ENCODE results near the gene TACR1. TPM values are rescaled to one million over a fixed set of nuclear protein-coding genes. Genes with fewer than 3 reads are reported as not detected.
"Not testable (repeated sequence)": the region's sequence is repeated elsewhere in the genome, so short reads cannot be mapped to it uniquely, and the experiment has no call there.

The TACR1 gene
- total and polyA plus RNA-seq, 2 of the 8 experiments (the other 6 are each of a cell fraction or from before 2014, with no cell fraction given), result 0.09 to 0.37 TPM

DNA sequence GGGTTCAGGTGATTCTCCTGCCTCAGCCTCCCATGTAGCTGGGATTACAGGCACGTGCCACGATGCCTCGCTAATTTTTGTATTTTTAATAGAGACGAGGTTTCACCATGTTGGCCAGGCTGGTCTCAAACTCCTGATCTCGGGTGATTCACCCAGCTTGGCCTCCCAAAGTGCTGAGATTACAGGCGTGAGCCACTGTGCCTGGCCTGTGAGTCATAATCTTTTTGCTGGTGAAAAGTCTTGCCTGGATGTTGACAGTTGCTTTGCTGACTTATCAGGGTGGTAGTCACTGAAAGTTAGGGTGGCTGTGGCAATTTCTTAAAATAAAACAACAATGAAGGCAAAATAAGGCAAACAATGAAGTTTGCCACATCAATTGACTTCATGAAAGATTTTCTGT, 49.3 kb upstream of the TACR1 start:
- H3K27me3 ChIP-seq (replicated peaks in 1 of 4; ENCODE audit: control insufficient read depth in 3 of 4, extremely low read depth in 1 of 4, insufficient read depth in 3 of 4, low read length in 3 of 4); H2BK12ac ChIP-seq (ENCODE audit: low read depth, low read length); H4K20me1 ChIP-seq (replicated peaks in 1 of 2; ENCODE audit: control insufficient read depth in 1 of 2, insufficient read depth in 2 of 2, low read length in 2 of 2); DNase-seq (ENCODE audit: low read depth in 1 of 2, low spot score in 2 of 2); H3K79me2 ChIP-seq (ENCODE audit: control insufficient read depth in 1 of 2, insufficient read depth in 2 of 2, low read length in 2 of 2); H3K4me2 ChIP-seq (ENCODE audit: insufficient read depth in 1 of 2, low read depth in 2 of 2, low read length in 2 of 2); H2BK5ac ChIP-seq (ENCODE audit: low read depth, low read length); H3K14ac ChIP-seq (ENCODE audit: insufficient read length); H2BK120ac ChIP-seq (replicated peaks; ENCODE audit: low read depth, low read length); CTCF ChIA-PET (ENCODE audit: partially characterized antibody); H2BK20ac ChIP-seq (ENCODE audit: low read length); H3K9me3 ChIP-seq (ENCODE audit: insufficient read depth in 2 of 2, low read depth in 1 of 2, low read length in 1 of 2); H3K9ac ChIP-seq (replicated peaks in 1 of 4; ENCODE audit: extremely low read depth in 1 of 4, low read depth in 3 of 4, low read length in 3 of 4); FAIRE-seq; H3K23ac ChIP-seq (ENCODE audit: insufficient read length); H2AK5ac ChIP-seq (ENCODE audit: low read depth, low read length); H3K36me3 ChIP-seq (ENCODE audit: control insufficient read depth in 2 of 4, insufficient read depth in 4 of 4, low read length in 3 of 4); H2AFZ ChIP-seq (ENCODE audit: low read length); H3K27ac ChIP-seq (ENCODE audit: low read depth, low read length); H4K91ac ChIP-seq (replicated peaks; ENCODE audit: insufficient read length, low read length); H3K4me1 ChIP-seq (replicated peaks in 1 of 4; ENCODE audit: control insufficient read depth in 3 of 4, insufficient read depth in 4 of 4, low read length in 3 of 4); H4K8ac ChIP-seq (ENCODE audit: extremely low read depth, insufficient read depth, low read length); H3K4ac ChIP-seq (replicated peaks; ENCODE audit: insufficient read length, low read depth, low read length); POLR2A ChIA-PET (ENCODE audit: partially characterized antibody); H3K79me1 ChIP-seq (ENCODE audit: low read depth, low read length); H3K18ac ChIP-seq (ENCODE audit: extremely low read depth, low read length); H4K5ac ChIP-seq (ENCODE audit: insufficient read length, low read depth, low read length); H3K56ac ChIP-seq (replicated peaks; ENCODE audit: insufficient read length, low read depth, low read length); H3K4me3 ChIP-seq (ENCODE audit: extremely low read depth in 1 of 4, insufficient read depth in 2 of 4, low read depth in 3 of 4, low read length in 4 of 4); H2BK15ac ChIP-seq (ENCODE audit: low read length); H3K23me2 ChIP-seq (ENCODE audit: low read depth, low read length): not testable (repeated sequence)
- 74% methylated on average over 6 of the region's 6 CpGs; no CpG with 5 or more reads in 1 of the 2 experiments for WGBS, 2 experiments (ENCODE audit: extremely low coverage in 1 of 2, insufficient coverage in 1 of 2, insufficient read length in 1 of 2, insufficient replicate concordance in 2 of 2, low coverage in 1 of 2, low lambda C conversion rate in 2 of 2, missing lambda C conversion rate in 1 of 2)

Measured in H1 (cell line).